GM19467 (cell line): ENCODE measurements around the gene PJA2.
"Not testable (repeated sequence)": the region's sequence is repeated elsewhere in the genome, so short reads cannot be mapped to it uniquely, and the experiment has no call there.

ENCODE experiments used
- ATAC-seq: cut with Tn5 transposase; IDR thresholded peaks from one replicate; pipeline ENCODE4 v1.9.1; 2021; ENCODE audit warnings: mild to moderate bottlenecking, moderate library complexity; ENCODE audit not compliant: unreplicated experiment

PJA2 gene

DNA sequence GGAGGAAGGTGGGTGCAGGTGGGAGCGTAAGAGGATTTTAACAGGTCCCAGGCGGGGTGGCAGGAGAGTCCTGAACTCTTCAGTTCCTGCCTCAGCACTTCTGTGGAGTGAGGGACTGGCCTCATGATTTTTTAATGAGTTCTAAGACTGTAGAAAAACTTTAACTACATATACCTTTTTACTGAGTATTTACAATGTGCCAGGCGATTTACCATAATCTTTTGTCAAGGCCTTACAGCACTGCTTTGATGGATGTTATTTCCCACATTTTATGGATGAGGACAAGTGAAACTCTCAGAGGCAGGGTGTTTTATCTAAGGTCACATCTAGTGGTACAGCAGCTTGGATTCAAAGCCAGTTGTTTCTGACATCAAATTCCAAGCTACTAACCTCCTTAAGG is 99.5 kb downstream of the PJA2 start:
- ATAC-seq = no peak

DNA sequence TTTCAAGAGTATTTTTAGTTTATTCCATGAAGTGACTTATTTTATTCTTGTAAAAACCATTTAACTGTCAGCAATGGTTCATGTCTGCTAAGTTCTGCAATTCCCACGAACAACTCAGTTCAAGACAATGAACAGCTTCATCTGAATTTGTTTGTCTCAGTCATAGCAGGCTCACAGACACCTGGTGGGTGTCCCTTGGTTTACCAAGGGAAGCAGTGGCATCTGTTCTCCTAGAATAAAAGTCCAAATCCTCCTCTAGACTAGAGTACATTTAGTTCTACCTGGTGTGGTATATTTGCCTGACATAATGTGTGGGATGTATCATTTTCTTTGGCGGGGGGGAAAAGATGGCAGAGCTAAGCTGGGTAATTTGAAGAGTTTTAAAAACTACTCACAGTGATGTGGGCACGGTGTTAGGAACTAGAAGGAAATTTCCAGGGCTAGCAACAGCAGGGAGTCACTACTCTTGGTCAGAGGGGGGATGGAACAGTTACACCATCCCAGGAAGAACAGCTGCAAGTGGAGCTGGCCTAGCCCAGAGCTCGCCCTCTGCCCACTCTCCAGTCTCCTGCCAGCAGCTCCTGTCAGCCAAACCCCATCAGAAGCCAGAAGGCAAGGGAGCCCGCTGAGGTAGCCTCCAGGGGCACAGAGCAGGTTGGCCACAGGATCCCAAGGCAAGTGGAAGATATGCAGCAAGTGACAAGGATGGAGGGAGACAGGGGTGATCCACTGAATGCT is 100.3 kb downstream of the PJA2 start:
- ATAC-seq = no peak

DNA sequence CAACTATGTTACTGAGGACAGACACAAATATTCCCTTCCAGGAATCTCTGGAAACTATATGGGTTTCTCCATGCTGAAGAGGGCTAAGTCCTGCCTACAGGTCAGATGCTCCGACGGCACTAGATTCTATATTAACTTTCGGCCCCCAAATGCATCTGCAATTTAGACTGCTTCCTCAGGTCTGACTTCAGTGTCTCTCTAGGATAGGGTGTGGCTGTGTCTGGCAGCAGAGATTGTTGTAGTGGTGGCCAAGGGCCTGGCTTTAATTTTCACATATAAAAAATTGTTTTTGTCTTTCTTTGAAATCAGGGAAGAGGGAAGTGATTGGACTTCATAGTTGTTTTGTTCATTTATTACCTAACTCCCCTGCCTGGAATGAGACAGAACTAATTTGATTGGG is 101.8 kb downstream of the PJA2 start:
- no peak for ATAC-seq

DNA sequence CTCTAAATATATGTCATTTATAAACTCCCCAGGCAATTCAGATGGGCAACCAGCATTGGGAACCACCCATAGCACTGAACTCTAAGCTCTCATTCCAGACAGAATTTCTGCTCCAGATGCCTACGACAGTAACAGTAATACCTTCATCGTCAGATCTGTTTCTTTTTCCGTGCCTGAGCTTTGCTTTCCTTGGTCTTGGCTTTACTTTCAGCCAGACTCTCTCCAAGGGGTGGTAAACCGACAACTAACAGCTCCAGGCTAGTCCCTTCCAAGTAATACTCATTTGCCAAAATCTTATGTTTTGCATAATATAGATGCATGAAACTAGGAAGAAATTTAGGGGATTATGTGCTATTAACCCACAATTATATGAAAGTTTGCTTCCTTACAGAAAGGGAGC is 102.3 kb downstream of the PJA2 start:
- ATAC-seq = no peak

DNA sequence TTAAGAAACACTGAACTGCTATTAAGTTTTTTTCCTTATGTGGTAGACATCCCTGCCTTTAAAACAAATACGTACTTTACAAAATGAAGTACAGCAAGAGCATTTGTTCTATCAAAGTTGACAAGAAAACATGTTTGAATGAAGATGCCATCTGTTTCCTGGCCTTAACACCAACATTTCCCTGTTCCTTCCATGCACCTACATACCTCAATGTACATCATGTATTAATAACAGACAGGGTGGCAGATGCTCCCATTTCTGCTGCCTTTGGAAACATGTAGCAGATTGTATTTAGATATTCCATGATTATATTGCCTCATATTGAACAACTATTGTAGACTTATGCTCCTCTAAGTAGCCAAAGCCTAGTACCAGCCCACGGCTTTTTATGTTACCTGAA is 104.4 kb downstream of the PJA2 start:
- no peak for ATAC-seq

DNA sequence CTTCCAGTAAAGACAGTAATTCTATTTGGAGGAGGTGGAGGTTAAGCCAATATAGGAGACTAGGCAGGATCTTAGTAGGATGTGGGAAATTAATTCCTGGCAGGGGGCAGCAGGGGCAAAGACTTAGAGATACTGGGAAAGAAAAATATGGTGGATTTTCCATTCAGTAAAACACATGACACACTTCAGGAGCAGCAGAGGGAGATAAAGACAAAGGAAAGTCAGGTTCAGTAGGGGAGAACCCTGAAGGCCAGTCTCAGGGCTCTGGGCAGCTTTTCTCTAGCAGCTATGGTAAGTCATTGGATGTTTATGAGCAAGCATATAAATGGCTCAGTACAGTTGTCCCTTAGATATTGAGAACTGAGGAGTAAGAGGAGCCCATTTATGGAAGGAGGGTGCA is 105.5 kb downstream of the PJA2 start:
- no peak for ATAC-seq

DNA sequence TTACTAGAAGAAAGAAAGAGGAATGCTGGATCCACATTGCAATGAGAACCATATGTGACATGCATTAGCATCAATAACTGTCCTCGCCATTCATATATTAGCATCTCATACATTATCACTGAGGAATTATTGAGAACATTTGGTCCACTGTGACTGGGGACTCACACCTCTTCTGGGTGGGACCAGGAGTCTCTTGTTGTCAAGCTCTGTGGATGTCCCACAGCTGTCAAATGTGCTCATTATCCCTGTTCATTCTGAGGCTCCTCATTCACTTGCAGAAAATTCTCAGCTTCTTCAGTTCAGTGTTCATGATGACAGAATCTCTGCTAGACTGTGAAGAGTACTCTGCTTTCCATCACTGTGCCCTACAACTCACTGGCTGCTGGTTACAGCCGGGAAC is 109.4 kb downstream of the PJA2 start:
- ATAC-seq = no peak

DNA sequence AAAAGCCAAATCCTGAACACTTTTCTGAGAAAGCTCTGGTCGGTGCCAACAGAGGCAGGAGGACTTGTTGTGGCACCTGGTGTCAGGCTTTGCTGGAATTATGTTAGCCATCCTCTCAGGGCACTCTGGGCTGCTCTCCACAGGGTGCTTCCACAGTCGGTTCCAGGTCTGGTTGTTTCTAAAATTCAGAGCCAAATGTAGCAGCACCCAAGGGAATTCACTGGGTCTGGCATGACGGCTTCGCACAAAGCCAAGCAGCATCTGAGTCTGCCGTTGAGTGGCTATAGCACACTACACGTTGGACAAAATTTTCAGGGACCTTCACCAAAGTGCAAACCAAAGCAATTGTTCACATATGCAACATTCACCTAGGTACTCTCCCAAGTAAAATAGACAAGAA is 110.2 kb downstream of the PJA2 start:
- ATAC-seq = no peak

DNA sequence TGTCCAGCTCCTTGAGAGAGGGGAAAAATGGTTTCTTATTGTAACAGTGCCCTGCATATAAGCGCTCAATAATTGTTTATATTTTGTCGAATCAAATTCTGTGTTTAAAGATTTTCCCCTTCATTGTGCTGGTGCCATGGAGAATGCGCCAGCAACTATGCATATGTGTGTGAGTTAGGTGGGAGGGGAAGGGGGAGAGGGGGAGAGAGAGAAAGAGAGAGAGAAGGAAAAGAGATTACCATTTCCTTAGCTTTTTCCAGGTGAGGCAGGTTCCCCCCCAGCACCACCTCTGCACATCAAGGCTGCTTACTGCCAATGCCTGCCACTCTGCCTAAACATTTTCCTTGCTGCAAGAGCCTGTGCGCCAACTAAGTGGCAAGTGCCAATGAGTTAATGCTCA is 111.0 kb downstream of the PJA2 start:
- ATAC-seq = no peak

DNA sequence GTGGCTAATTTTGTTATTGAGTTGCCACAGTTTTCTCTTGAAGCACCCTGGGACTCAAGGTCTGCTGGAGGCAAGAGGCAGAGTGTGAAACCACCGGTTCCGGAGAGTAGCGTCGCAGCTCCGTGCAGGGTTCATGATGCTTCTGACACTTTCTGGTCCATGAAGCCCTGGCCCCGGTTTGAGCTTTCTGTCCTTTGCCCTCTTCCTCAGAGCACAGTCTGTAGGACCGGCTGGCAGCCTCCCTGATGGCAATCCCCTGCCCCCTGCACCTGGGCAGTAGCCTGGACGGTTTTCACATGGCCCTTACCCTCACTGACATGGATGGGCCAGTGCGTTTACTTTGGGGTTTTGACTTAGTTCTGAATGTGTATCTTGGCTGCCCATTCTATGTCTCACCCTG is 111.9 kb downstream of the PJA2 start:
- no peak for ATAC-seq

DNA sequence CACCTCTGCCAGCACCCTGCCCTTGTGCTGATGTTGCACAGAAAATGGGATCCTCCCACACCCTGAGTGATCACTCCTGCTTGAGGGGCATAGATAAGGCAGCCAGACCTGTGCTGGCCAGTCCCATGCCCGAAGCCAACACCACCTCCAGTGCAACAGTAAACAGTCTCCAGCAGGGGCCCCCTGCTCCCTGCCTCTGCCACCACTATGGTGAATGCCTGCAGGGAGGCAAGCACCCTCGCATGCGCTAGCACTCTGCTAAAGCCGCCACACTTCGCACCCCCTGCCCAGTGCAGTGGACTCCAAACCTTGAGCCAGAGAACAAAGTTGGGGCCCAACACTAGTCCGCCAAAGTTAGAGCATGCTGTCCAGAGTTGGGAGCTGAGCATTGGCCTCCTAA is 118.7 kb downstream of the PJA2 start:
- no peak for ATAC-seq

DNA sequence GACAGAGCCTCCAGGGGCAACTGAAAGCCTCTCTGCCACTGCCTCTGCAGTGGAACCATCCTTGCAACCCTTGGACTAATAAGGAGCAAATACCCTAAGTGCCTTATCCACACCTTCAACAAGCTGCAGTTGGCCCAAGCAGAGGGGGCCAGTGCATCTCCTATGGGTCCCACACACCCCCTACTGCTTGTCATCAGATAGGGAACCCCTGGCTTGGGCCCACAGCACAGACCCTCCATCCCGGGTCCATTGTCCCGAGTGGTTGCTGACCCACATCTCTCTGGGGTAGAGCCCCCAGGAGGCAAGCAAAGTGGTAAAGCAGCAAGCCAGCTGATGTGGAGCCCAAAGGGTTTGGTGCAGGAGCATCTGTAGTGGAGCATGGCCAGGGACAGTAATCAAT is 119.5 kb downstream of the PJA2 start:
- ATAC-seq = no peak

DNA sequence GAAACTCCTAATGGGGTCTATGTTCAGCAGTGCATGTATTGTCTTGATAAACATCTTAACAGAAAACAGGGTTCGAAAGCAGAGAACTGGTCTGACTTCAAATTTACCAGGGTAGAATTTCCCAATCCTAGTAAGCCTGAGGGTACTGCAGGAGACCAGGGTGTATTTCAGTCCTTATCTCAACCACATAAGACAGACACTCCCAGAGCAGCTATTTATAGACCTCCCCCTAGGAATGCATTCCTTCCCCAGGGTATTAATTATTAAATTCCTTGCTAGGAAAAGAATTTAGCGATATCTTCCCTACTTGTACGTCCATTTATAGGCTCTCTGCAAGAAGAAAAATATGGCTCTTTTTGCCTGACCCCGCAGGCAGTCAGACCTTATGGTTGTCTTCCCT is 123.1 kb downstream of the PJA2 start:
- not testable (repeated sequence) for ATAC-seq
